ENCODE results near the gene ZCCHC17.
"Not testable (repeated sequence)": the region's sequence is repeated elsewhere in the genome, so short reads cannot be mapped to it uniquely, and the experiment has no call there.

ZCCHC17 gene

DNA sequence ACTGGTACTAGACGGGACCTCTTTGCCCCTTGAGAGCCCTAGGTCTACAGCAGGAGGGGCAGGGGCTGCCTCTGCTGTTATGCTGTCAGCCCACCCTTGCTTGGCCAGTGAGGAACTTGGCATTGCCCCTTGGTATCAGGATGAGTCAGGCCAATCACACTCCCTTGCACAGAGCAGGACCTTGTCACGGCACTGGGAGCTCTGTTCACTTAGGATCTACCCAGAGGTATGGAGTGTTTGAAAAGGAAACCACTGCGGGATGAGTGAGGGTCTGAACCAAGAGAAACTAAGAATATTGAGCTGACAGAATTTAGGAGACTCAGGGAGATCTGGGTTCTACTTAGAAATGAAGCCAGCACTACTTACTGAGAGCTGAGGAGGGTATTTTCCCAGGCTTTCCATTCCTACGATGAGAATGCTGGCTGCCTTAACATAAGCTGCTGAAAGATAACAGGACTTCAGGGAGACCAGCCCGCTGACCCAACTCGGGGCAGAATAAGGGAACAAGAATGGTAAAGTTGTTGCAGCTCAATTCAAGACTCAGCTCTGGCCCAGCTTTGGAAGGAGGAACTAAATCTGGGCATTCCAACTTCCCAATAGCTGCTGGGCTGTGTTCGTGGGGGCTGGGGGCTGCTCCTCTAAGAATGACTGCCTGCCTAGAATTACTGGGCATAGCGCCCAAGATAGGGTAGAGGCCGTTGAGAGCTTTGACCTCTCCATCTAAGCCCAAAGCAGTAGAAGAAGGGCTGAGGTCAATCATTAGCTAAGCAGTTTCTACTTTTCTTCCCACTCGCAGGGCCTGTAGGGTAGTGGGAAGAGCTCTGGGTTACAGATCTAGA is 74.5 kb downstream of the ZCCHC17 start:
- DNase-seq, result no peak

DNA sequence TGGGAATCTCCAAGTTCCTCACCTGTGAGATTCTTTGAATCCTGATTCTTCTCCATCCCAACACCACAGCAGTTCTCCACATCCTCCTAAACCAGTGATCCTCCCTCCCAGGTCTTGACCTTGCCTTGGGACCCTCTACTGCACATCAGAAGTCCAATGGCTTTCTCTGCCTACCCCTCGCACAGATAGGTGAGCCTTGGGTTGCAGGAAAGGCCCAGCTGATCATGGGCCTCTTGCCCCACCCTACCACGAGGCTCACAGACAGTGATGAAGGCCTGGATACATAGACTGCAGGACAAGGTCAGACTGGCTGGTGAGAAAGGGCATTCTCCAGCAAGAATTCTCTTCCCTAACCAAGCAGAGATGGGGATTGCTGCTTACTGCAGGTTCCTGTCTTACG is 75.2 kb downstream of the ZCCHC17 start:
- DNase-seq, result no peak

GRCh38 chr1:31372751-31373055 is 75.9 kb downstream of the ZCCHC17 start:
- DNase-seq, result no peak

DNA sequence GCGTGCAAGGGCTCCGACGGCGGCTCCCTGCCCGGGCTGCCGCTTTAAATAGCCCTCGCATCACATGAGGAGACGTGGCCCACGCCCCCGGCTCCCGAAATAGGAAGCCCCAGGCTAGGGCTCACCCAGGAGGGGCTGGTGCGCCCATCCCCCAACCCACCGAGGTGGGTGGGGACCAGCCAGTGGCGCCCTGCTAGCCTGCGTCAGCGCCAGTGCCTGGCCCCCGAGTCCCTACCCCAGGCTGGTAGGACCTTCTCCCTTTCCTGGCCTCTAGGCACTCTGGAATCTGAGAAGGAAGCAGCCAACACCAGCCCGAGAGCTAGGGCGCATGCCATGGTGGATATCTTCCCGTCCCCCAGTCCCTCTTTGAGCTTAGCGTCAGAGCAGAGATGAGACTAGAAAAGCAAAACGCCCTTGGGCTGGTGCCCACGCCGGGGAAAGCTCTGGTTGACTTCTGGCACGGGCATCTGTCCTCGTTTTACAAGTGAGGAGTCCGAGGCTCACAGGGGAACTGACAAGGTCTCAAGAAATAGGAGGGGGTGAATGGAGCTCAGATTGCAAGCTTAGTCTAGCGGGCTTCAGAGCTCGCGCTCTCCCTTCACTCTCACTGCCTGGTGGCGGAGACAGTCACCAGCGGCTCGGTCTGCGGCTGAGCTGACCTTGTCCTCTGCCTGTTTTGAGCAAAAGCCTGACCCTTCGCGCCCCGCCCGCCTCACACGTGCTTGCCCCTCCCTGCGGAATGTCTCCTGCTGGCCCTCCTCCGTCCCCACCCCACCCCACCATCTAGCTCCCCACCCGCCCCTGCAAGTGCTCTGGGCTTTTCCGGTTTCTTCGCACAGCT is 76.4 kb downstream of the ZCCHC17 start, which contains the start of gene FABP3:
Gene FABP3, minus strand, starts transcription at position 21 of the 841 bp plus-strand sequence. CDS start 62 bp downstream, outside the sequence.
- DNase-seq, result no peak

DNA sequence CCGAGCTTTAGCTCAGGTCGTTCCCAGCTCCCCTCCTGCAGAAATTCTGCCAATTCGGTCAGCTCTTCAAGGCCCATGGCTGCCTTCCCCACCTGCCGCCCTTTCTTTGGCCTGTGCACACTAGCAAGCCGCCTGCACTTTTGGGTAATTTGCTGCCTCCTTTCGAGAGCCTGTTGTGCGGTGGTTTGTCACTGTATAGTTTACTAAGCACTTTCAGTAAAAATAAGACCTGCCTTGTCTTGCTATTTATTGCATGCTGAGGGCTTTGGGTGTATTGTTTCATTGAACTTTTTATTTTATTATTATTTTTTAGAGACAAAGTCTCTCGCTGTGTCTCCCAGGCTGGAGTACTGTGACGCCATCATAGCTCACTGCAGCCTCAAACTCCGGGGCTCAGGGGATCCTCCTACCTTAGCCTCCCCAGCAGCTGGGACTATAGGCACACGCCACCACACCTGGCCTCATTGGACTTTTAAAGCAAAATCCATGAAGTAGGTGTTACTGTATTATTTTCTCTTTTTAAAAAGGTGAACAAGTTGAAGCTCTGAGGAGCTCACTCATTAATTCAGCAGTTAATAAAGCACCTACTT is 77.2 kb downstream of the ZCCHC17 start:
- DNase-seq, result no peak

GRCh38 chr1:31374511-31375196 is 77.8 kb downstream of the ZCCHC17 start:
- no peak for DNase-seq

DNA sequence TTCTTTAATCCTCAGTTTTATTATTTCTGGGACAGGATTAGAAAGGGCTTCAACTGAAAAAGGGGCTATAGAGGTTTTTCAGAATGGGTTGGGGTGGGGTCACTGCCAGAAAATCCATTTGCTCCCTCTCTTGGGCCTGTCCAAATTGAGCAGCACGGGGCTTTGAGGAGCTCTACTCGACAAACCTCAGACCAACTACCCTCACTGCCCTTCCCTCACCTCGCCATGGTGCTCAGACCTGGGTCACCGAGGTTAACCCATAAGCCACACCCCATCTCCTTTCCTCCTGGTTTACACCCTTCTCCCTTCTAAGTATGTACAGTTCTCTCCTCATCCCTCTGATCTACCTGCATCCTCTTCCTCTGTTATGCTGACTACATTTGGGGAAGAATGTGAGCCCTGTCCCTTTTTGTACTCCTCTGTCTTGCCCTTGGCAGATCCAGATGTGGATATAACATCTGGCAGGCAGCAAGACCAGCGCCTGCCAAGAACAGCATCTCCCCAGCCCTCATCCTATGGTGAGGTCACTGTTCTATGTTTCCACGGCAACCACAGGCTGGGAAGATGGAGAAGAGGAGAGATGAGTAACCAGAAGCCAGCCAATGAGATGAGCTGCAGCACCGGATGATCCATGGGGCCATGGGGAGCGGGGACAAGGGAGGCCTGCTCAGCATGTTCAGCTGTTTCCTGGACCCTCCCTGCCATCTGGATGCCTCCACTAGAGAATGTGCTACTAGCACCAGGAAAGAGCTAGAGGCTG is 79.7 kb downstream of the ZCCHC17 start:
- DNase-seq, result no peak

GRCh38 chr1:31377364-31377863 is 80.6 kb downstream of the ZCCHC17 start:
- DNase-seq, result no peak

DNA sequence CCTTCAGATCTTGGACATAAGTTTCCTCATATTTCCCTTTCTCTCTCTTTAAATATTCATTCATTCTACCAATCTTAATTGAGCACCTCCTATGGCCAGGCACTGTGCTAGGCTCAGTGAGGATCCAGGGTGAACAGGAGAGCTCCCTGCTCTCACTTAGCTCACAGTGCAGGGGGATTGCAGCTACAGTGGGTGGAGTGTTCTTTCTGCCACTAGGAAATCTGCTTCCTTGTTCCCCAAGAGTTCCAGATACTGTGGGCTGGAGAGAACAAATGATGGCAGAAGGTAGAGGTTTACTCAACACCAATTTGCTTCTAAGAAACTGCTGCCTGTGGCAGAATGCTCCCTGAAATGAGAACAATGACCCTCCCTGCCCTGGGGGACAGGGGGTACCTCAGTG is 81.2 kb downstream of the ZCCHC17 start:
- no peak for DNase-seq

GRCh38 chr1:31380181-31380580 is 83.3 kb downstream of the ZCCHC17 start:
- DNase-seq, result no peak

- DNase-seq, result no peak
Measured at GRCh38 chr1:31381394-31382294, 84.8 kb downstream of the ZCCHC17 start.

DNA sequence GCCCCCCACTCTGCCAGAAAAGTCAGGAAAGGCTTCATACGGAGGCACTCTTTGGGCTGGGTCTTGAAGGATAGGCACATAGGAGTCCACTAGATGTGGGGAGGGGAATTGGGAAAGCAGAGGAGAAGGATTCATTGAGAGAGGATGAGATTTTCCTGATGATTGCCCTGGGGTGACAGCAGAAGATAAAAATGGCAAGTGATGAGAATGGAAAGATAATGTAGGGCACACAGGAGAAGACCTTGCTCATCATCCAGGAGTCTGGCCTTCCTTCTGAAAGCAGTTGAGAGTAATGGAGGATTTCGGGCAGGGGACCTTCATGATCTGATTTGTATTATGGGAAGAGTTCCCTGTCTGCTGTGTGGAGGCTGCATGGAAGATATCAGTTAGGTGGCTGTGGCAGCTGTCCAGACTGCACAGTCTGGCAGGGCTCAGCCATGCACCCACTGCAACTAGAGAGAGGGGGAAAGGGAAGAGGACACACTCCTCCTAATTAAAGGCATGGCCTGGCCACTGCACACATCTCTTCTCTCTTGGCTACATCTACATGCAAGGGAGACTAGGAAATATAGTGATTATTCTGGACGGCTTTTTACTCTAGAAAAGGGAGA is 85.7 kb downstream of the ZCCHC17 start:
- DNase-seq, result no peak

DNA sequence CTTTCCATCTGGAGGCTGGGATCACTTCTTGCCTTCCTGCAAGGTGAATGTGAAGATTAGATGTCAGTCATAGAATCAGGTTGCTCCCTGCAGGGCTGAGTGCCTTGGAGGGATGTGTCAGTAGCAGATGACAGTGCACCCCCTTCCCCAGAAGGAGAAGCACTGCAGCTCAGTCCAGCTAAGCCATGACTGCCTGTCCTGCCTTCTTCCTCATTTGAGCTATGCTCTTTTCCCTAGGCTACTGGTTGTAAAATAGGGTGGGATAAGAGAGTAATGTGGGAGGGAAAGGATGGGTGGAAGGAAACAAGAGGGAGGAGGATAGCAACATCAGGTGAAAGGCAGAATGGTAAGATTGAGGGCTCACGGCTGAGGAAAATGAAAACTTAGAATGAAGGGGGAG is 87.1 kb downstream of the ZCCHC17 start:
- no peak for DNase-seq

DNA sequence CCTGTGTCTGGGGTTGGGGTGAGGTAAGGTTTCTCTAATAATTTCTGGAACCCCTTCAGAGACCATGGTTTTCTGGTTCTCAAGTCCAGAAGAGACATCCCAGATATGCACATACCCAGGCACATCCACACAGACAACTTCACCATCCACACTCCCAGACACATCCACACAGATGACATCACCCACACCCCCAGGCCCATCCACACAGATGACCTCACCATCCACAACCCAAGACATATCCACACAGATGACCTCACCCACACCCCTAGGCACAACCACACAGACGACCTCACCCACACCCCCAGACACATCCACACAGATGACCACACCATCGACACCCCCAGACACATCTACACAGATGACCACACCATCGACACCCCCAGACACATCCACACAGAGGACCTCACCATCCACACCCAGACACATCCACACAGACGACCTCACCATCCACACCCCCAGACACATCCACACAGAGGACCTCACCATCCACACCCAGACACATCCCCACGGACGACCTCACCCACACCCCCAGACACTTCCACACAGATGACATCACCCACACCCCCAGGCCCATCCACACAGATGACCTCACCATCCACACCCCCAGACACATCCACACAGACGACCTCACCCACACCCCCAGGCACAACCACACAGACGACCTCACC is 89.9 kb downstream of the ZCCHC17 start:
- not testable (repeated sequence) for DNase-seq

DNA sequence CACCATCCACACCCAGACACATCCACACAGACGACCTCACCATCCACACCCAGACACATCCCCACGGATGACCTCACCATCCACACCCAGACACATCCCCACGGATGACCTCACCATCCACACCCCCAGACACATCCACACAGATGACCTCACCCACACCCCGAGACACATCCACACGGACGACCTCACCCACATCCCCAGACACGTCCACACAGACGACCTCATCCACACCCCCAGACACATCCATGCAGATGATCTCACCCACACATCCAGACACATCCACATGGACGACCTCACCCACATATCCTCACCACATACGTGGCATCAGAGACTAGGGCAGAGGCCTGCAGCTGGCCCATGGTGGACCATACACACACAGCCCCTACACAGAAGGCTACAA is 90.8 kb downstream of the ZCCHC17 start:
- DNase-seq, result no peak

- no peak for DNase-seq
Measured at GRCh38 chr1:31389616-31390015, 92.8 kb downstream of the ZCCHC17 start.

GRCh38 chr1:31390071-31390470 is 93.2 kb downstream of the ZCCHC17 start:
- DNase-seq, result no peak

- no peak for DNase-seq
Measured at GRCh38 chr1:31393463-31393862, 96.6 kb downstream of the ZCCHC17 start.

DNA sequence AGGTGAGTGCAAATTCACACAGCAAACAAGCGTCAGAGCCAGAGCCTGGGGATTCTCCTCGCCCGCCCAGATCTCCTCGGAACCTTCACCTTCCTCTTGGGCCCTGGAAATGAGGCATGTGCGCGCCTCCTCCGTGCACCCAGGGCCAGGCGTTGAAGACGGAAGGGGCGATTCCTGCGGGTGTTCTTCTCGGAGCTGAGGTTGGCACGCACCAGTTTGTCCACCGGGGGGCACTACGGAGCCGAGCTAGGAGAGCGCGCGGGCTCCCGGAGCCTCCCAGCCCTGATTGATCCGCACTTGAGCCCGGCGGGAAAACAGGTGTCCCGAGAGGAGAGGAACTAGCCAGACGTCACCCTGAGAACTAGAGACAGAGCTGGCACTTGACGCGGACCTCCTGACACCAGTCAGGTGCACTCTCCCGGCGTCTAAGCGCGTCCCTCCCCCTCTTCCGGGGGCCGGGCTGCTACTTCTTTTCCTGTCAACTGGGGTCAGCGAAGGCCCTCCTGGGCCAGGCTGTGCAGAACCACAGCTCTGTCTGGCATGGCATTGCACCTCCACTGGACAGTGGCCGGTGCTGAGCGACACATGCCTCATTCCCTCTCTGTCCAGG is 97.9 kb downstream of the ZCCHC17 start:
- peak; percentile 48 for DNase-seq

Data from GF-D8 (cell line).